H1 (cell line): ENCODE measurements around the gene CLDN15. TPM values are rescaled to one million over a fixed set of nuclear protein-coding genes. Genes with fewer than 3 reads are reported as not detected.

Experiments used
- CTCF ChIA-PET: fragments of 300-600 bp; sonication (Branson Sonifier 250); formaldehyde crosslinking; loops from one replicate; lab custom pipeline; 2021; ENCODE audit not compliant: partially characterized antibody; lab: Charles Lee
- POLR2A ChIA-PET: fragments of 300-600 bp; sonication (Branson Sonifier 250); formaldehyde crosslinking; loops from one replicate; lab custom pipeline; 2021; ENCODE audit warnings: inconsistent platforms; ENCODE audit not compliant: partially characterized antibody; lab: Charles Lee
- DNase-seq, 2 experiments: peaks; one replicate each; pipeline versions ENCODE4 v3.0.0 to v3.0.0-alpha.2; 2010 to 2022; ENCODE audit warnings: low spot score in 2 of 2, low read depth in 1 of 2, mixed read lengths in 1 of 2
- FAIRE-seq: peaks from 2 replicates; lab custom pipeline; 2011; peaks lifted over from hg19 to GRCh38; lab: Jason Lieb, UNC
- H2AFZ ChIP-seq: 2 replicates; pipeline ENCODE4 v1.8.1; 2012; ENCODE audit warnings: low read length, inconsistent platforms
- H2AK5ac ChIP-seq: 2 replicates; pipeline ENCODE4 v1.6.1; 2013; ENCODE audit warnings: low read depth, low read length
- H2BK120ac ChIP-seq: replicated peaks from 2 replicates; pipeline ENCODE3; 2013; ENCODE audit warnings: low read depth, low read length, inconsistent platforms
- H2BK12ac ChIP-seq: 2 replicates; pipeline ENCODE4 v1.6.1; 2013; ENCODE audit warnings: low read depth, low read length
- H2BK15ac ChIP-seq: 2 replicates; pipeline ENCODE4 v1.6.1; 2013; ENCODE audit warnings: low read length
- H2BK20ac ChIP-seq: 2 replicates; pipeline ENCODE4 v1.6.1; 2013; ENCODE audit warnings: low read length
- H2BK5ac ChIP-seq: 2 replicates; pipeline ENCODE4 v1.6.1; 2013; ENCODE audit warnings: low read depth, low read length
- H3K14ac ChIP-seq: 2 replicates; pipeline ENCODE4 v1.6.1; 2013; ENCODE audit warnings: inconsistent platforms; ENCODE audit not compliant: insufficient read length
- H3K18ac ChIP-seq: 2 replicates; pipeline ENCODE4 v1.6.1; 2013; ENCODE audit warnings: low read length; ENCODE audit errors: extremely low read depth
- H3K23ac ChIP-seq: 2 replicates; pipeline ENCODE4 v1.6.1; 2013; ENCODE audit warnings: inconsistent platforms; ENCODE audit not compliant: insufficient read length
- H3K23me2 ChIP-seq: 2 replicates; pipeline ENCODE4 v1.6.1; 2013; ENCODE audit warnings: low read depth, low read length
- H3K27ac ChIP-seq: 2 replicates; pipeline ENCODE4 v1.6.1; 2011; ENCODE audit warnings: low read depth, low read length, inconsistent platforms
- H3K27me3 ChIP-seq, 4 experiments: replicated peaks in 1 of 4; 1 replicate in 1 of 4; 2 replicates in 3 of 4; pipeline versions ENCODE4 v1.6.1 to v1.8.1; 2011 to 2013; ENCODE audit warnings: low read length in 3 of 4, mild to moderate bottlenecking in 3 of 4, inconsistent platforms in 2 of 4, mixed read lengths in 2 of 4, moderate library complexity in 1 of 4; ENCODE audit not compliant: control insufficient read depth in 3 of 4, insufficient read depth in 3 of 4; ENCODE audit errors: extremely low read depth in 1 of 4
- H3K36me3 ChIP-seq, 4 experiments: 2 replicates each; pipeline versions ENCODE4 v1.6.1 to v1.8.1; 2011 to 2013; ENCODE audit warnings: mild to moderate bottlenecking in 4 of 4, low read length in 3 of 4, moderate library complexity in 2 of 4, control low read depth in 1 of 4, inconsistent platforms in 1 of 4; ENCODE audit not compliant: insufficient read depth in 4 of 4, control insufficient read depth in 2 of 4
- H3K4ac ChIP-seq: replicated peaks from 2 replicates; pipeline ENCODE3; 2013; ENCODE audit warnings: low read length, low read depth, mixed read lengths, inconsistent platforms; ENCODE audit not compliant: insufficient read length
- H3K4me1 ChIP-seq, 4 experiments: replicated peaks in 1 of 4; 1 replicate in 1 of 4; 2 replicates in 3 of 4; pipeline versions ENCODE4 v1.6.1 to v1.8.1; 2011 to 2013; ENCODE audit warnings: low read length in 3 of 4, inconsistent platforms in 2 of 4, mixed read lengths in 1 of 4; ENCODE audit not compliant: insufficient read depth in 4 of 4, control insufficient read depth in 3 of 4
- H3K4me2 ChIP-seq, 2 experiments: 2 replicates each; pipeline versions ENCODE4 v1.6.1 to v1.8.1; 2011 to 2013; ENCODE audit warnings: low read depth in 2 of 2, low read length in 2 of 2, control low read depth in 1 of 2, inconsistent platforms in 1 of 2, mild to moderate bottlenecking in 1 of 2; ENCODE audit not compliant: insufficient read depth in 1 of 2
- H3K4me3 ChIP-seq, 4 experiments: fragments of 200-600, 300-600 bp in 1 of 4; sonication (generic), shearing (Covaris generic), sonication (Bioruptor Twin) in 1 of 4; 2 replicates each; pipeline versions ENCODE4 v1.5.1 to v1.8.1; 2011 to 2016; ENCODE audit warnings: low read length in 4 of 4, low read depth in 3 of 4, control low read depth in 2 of 4, inconsistent platforms in 2 of 4, mild to moderate bottlenecking in 2 of 4, mixed read lengths in 1 of 4, moderate library complexity in 1 of 4; ENCODE audit not compliant: insufficient read depth in 2 of 4; ENCODE audit errors: extremely low read depth in 1 of 4
- H3K56ac ChIP-seq: replicated peaks from 2 replicates; pipeline ENCODE3; 2013; ENCODE audit warnings: low read depth, mild to moderate bottlenecking, mixed read lengths, low read length, inconsistent platforms; ENCODE audit not compliant: insufficient read length
- H3K79me1 ChIP-seq: 2 replicates; pipeline ENCODE4 v1.6.1; 2013; ENCODE audit warnings: low read depth, low read length, control low read depth
- H3K79me2 ChIP-seq, 2 experiments: 2 replicates each; pipeline versions ENCODE4 v1.6.1 to v1.8.1; 2012 to 2013; ENCODE audit warnings: low read length in 2 of 2, mild to moderate bottlenecking in 2 of 2, inconsistent platforms in 1 of 2; ENCODE audit not compliant: insufficient read depth in 2 of 2, control insufficient read depth in 1 of 2
- H3K9ac ChIP-seq, 4 experiments: replicated peaks in 1 of 4; 1 replicate in 1 of 4; 2 replicates in 3 of 4; pipeline versions ENCODE4 v1.6.1 to v1.8.1; 2011 to 2013; ENCODE audit warnings: low read depth in 3 of 4, low read length in 3 of 4, control low read depth in 2 of 4, mild to moderate bottlenecking in 2 of 4, moderate library complexity in 2 of 4, inconsistent platforms in 1 of 4; ENCODE audit errors: extremely low read depth in 1 of 4
- H3K9me3 ChIP-seq, 2 experiments: 2 replicates each; pipeline versions ENCODE4 v1.6.1 to v1.8.1; 2012 to 2013; ENCODE audit warnings: mild to moderate bottlenecking in 2 of 2, moderate library complexity in 2 of 2, control low read depth in 1 of 2, inconsistent platforms in 1 of 2, low read depth in 1 of 2, low read length in 1 of 2, mixed read lengths in 1 of 2; ENCODE audit not compliant: insufficient read depth in 2 of 2
- H4K20me1 ChIP-seq, 2 experiments: replicated peaks in 1 of 2; 2 replicates each; pipeline versions ENCODE3 to v1.8.1; 2011 to 2013; ENCODE audit warnings: inconsistent platforms in 2 of 2, low read length in 2 of 2, mild to moderate bottlenecking in 1 of 2; ENCODE audit not compliant: insufficient read depth in 2 of 2, control insufficient read depth in 1 of 2
- H4K5ac ChIP-seq: 2 replicates; pipeline ENCODE4 v1.6.1; 2013; ENCODE audit warnings: low read length, low read depth, mixed read lengths, inconsistent platforms; ENCODE audit not compliant: insufficient read length
- H4K8ac ChIP-seq: 2 replicates; pipeline ENCODE4 v1.8.0; 2013; ENCODE audit warnings: mild to moderate bottlenecking, moderate library complexity, low read length, inconsistent platforms; ENCODE audit not compliant: insufficient read depth; ENCODE audit errors: extremely low read depth
- H4K91ac ChIP-seq: replicated peaks from 2 replicates; pipeline ENCODE3; 2013; ENCODE audit warnings: low read length, mixed read lengths, inconsistent platforms; ENCODE audit not compliant: insufficient read length
- ASH2L ChIP-seq: fragments of 200-600, 300-600 bp; sonication (generic); IDR thresholded peaks from one replicate; pipeline ENCODE4 v1.7.1; 2017; ENCODE audit warnings: low read length
- BCL11A ChIP-seq, 2 experiments: IDR thresholded peaks; one replicate each; pipeline ENCODE4 v1.6.1; 2011; ENCODE audit warnings: low read depth in 2 of 2, low read length in 2 of 2, mild to moderate bottlenecking in 2 of 2
- CHD1 ChIP-seq: IDR thresholded peaks from 2 replicates; pipeline ENCODE4 v1.6.1; 2012; ENCODE audit warnings: low read depth, low read length, improper control_type of control experiment
- CHD2 ChIP-seq: IDR thresholded peaks from 2 replicates; pipeline ENCODE4 v1.6.1; 2012; ENCODE audit warnings: low read length, improper control_type of control experiment
- EGR1 ChIP-seq: IDR thresholded peaks from 2 replicates; pipeline ENCODE4 v1.6.1; 2011; ENCODE audit warnings: low read depth, low read length, borderline replicate concordance
- JUN ChIP-seq: IDR thresholded peaks from 2 replicates; pipeline ENCODE4 v1.6.1; 2011; ENCODE audit warnings: low read depth, mild to moderate bottlenecking, improper control_type of control experiment, low read length
- KDM5A ChIP-seq: fragments of 200-600 bp; IDR thresholded peaks from 2 replicates; pipeline ENCODE4 v1.7.1; 2012; ENCODE audit warnings: mild to moderate bottlenecking, low read length, inconsistent platforms, mixed read lengths
- RAD21 ChIP-seq, 2 experiments: IDR thresholded peaks in 1 of 2; conservative IDR thresholded peaks in 1 of 2; 2 replicates each; pipeline ENCODE4 v1.6.1; 2011; ENCODE audit warnings: low read depth in 2 of 2, low read length in 2 of 2, improper control_type of control experiment in 1 of 2, inconsistent platforms in 1 of 2, mild to moderate bottlenecking in 1 of 2, moderate library complexity in 1 of 2
- SIX5 ChIP-seq: IDR thresholded peaks from 2 replicates; pipeline ENCODE4 v1.6.1; 2011; ENCODE audit warnings: mild to moderate bottlenecking, low read depth, low read length
- SP1 ChIP-seq: IDR thresholded peaks from 2 replicates; pipeline ENCODE4 v1.6.1; 2011; ENCODE audit warnings: low read depth, low read length
- SP2 ChIP-seq: IDR thresholded peaks from 2 replicates; pipeline ENCODE4 v1.6.1; 2012; ENCODE audit warnings: mild to moderate bottlenecking, low read length, inconsistent platforms
- SP4 ChIP-seq: IDR thresholded peaks from 2 replicates; pipeline ENCODE4 v1.6.1; 2012; ENCODE audit warnings: low read length, inconsistent platforms
- WGBS, 2 experiments: shearing (Covaris generic) in 1 of 2; methylation state at CpG; one replicate each; pipeline versions ENCODE4 v1.1.6 to v1.1.7; 2013 to 2015; ENCODE audit warnings: low lambda C conversion rate in 2 of 2, mixed read lengths in 2 of 2, inconsistent platforms in 1 of 2, low coverage in 1 of 2, missing lambda C conversion rate in 1 of 2; ENCODE audit not compliant: insufficient replicate concordance in 2 of 2, insufficient coverage in 1 of 2, insufficient read length in 1 of 2; ENCODE audit errors: extremely low coverage in 1 of 2, missing lambda C conversion rate in 1 of 2; 5-methylcytosine and 5-hydroxymethylcytosine counted together
- polyA plus RNA-seq, 7 experiments: library from polyadenylated mRNA; depleted of rRNA in 3 of 7; stranded (reverse) in 5 of 7; unstranded in 2 of 7; fragments of >200 nt in 5 of 7; fragments of 200-250 nt in 2 of 7; gene quantifications; 1 replicate in 5 of 7; 2 replicates in 1 of 7; 4 replicates in 1 of 7; pipeline versions ENCODE4 v1.2.1 to v1.2.3, GENCODE V29; 2011 to 2013; ENCODE audit warnings: missing spikeins in 2 of 7, mixed read lengths in 2 of 7
- total RNA-seq: library from RNA; stranded (reverse); fragmentation: NEBNext Ultra II Directional; extraction: Animal tissue kit (Norgen Biotek cat#: 25700); gene quantifications from 2 replicates; pipeline ENCODE4 v1.2.1, GENCODE V29; 2021

Gene CLDN15
- total and polyA plus RNA-seq, 2 of the 8 experiments (the other 6 are each of a cell fraction or from before 2014, with no cell fraction given): 5.5 to 7.6 TPM

DNA sequence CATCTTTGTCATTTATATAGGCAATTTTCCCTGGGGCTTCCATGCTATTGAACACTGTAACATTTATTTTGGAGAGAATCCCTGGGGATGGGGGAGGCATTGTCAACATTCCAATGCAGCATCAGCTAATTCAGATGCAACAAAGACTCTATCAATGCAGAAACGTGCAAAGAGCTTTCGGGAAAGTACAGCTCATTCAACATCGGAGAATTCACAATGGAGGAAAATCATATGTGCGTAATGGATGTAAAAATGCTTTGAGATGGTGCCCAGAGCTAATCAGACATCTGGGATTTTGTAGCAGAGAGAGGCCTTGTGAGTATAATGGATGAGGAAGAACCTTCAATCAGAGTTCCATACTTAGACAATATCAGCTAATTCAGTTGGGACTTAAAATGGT lies 35.6 kb upstream of the CLDN15 start:
- DNase-seq: no peak
- CTCF ChIA-PET: interaction anchor here (0.7 to 3.5 kb wide), 8 partner anchors 9 to 102 kb away, joined by 3 to 25 read pairs (median 4); no protein-coding TSS in a partner anchor

More for the DNA sequence above, 35.6 kb upstream of the CLDN15 start:
- Histone ChIP-seq H3K4me3 (no peak overlapping the region), H4K5ac (no peak overlapping the region), H2BK12ac (no peak overlapping the region), H3K14ac (no peak overlapping the region), H3K23me2 (no peaks in the 10 kb centered on the region; the same call in 1 of the 2 replicates), H3K27me3 (no peaks in the 10 kb centered on the region), H3K9ac (no peak overlapping the region), H4K91ac (no peak overlapping the region), H3K9me3 (no peaks in the 10 kb centered on the region), H2BK20ac (no peak overlapping the region), H3K4me1 (peaks cover 0 to 10% (median 6%) of the 10 kb centered on the region in 4 experiments; a peak in 3 of 7 replicates), H3K4ac (no peak overlapping the region), H3K79me1 (no peaks in the 10 kb centered on the region), H2BK120ac (no peak overlapping the region), H3K27ac (no peak overlapping the region), H4K20me1 (peaks cover 0 to 2% of the 10 kb centered on the region in 2 experiments), H3K56ac (no peak overlapping the region), H2BK5ac (no peak overlapping the region), H3K4me2 (peak overlapping the region; percentile 11 to 57; a peak in 2 of 4 replicates), H3K79me2 (no peaks in the 10 kb centered on the region), H2AFZ (no peak overlapping the region), H3K36me3 (peaks cover 6 to 11% (median 8%) of the 10 kb centered on the region in 4 experiments; a peak in 5 of 8 replicates), H4K8ac (no peak overlapping the region), H3K23ac (no peak overlapping the region), H2BK15ac (no peak overlapping the region), H3K18ac (no peak overlapping the region), H2AK5ac (no peak overlapping the region)
- TF ChIP-seq SIX5 (no peak), KDM5A (no peak), SP2 (no peak), CHD2 (no peak), BCL11A (IDR thresholded peaks at IDR 0.05; ENCODE audit: low read depth in 2 of 2, low read length in 2 of 2) (no peak), SP4 (no peak), ASH2L (no peak), RAD21 (IDR thresholded peaks at IDR 0.05 in 1 of 2, conservative IDR thresholded peaks at IDR 0.05 in 1 of 2; ENCODE audit: low read depth in 2 of 2, low read length in 2 of 2) (no peak), SP1 (no peak), EGR1 (no peak), JUN (no peak), CHD1 (no peak)
- POLR2A ChIA-PET: interaction anchor here (1.2 to 2.7 kb wide), 9 partner anchors 9 to 29 kb away, joined by 4 to 13 read pairs (median 6); partner anchors contain the start of gene FIS1
- FAIRE-seq: no peak
- 72% methylated on average over 4 of the region's 4 CpGs; no CpG with 5 or more reads in 1 of the 2 experiments for WGBS, 2 experiments
